Skeletal muscle satellite cell (primary cell): ENCODE measurements around the gene RPP25L. TPM values are rescaled to one million over a fixed set of nuclear protein-coding genes. Genes with fewer than 3 reads are reported as not detected.

ENCODE experiments used
- small RNA-seq: library from RNA; depleted of rRNA; stranded (forward); fragments of <200 nt; gene quantifications from one replicate; pipeline ENCODE3, GENCODE V24; 2012

The RPP25L gene

Small RNAs within 50 kb of the gene (small RNA-seq; reads per million reads assigned to genes)
- gene CCL27: not detected
